ENCODE data around the gene FXYD6.

GRCh38 chr11:117793583-117793982 is 82.9 kb downstream of the FXYD6 start:
- TF ChIP-seq TAF1 (IDR thresholded peaks at IDR 0.05; ENCODE audit: borderline replicate concordance, insufficient read depth, low read length), result no peak
- TF ChIP-seq POLR2AphosphoS5 (IDR thresholded peaks at IDR 0.05; ENCODE audit: low read depth, low read length), result no peak
- TF ChIP-seq REST (IDR thresholded peaks at IDR 0.05; ENCODE audit: insufficient read depth in 1 of 2, low read depth in 2 of 2, low read length in 2 of 2), result no peak
